Melanocyte of skin (primary cell): Measurements from ENCODE around the gene SERPINB1. TPM values are rescaled to one million over a fixed set of nuclear protein-coding genes. Genes with fewer than 3 reads are reported as not detected.

ENCODE experiments used
- small RNA-seq, 2 donors: library from RNA; depleted of rRNA; stranded (forward); fragments of <200 nt; gene quantifications; one replicate each; pipeline ENCODE3, GENCODE V24; 2012
- total RNA-seq, 2 donors: library from RNA; depleted of rRNA; stranded (reverse); fragments of >200 nt; gene quantifications; 2 replicates each; pipeline ENCODE4 v1.2.3, GENCODE V29; 2012

Gene SERPINB1
- 10 to 100 TPM; 15.1 to 20.0 TPM for total RNA-seq

GRCh38 chr6:2841264-2842138 lies at the start of gene SERPINB1:
TSS of gene SERPINB1 (minus strand) at chr6:2841863. CDS start at chr6:2840586, 1,277 bp downstream.

Small RNA genes within 50 kb of the gene (small RNA-seq; reads per million reads assigned to genes)
- gene MIR4645: 0.17 to 1.1 reads per million in 2 donors

Other genes starting within 250 kb of the SERPINB1 start
- gene MYLK4, start 90.9 kb downstream of the SERPINB1 start, total RNA-seq: under 1 TPM; 0.33 to 0.69 TPM
- 10 to 100 TPM; 57.6 to 63.7 TPM for gene WRNIP1, start 76.5 kb downstream of the SERPINB1 start, total RNA-seq
- 1 to 10 TPM; 1.0 to 2.0 TPM for gene SERPINB9, start 61.4 kb upstream of the SERPINB1 start, total RNA-seq
- 10 to 100 TPM; 66.4 to 70.6 TPM for gene SERPINB6, start 129.7 kb upstream of the SERPINB1 start, total RNA-seq
- 10 to 100 TPM; 33.0 to 38.0 TPM for gene NQO2, start 158.0 kb upstream of the SERPINB1 start, total RNA-seq
- gene RIPK1, start 226.6 kb upstream of the SERPINB1 start, total RNA-seq: 10 to 100 TPM; 23.1 to 23.6 TPM